ENCODE data around the gene TENM4.
"Not testable (repeated sequence)": the region's sequence is repeated elsewhere in the genome, so short reads cannot be mapped to it uniquely, and the experiment has no call there.

The TENM4 gene

DNA sequence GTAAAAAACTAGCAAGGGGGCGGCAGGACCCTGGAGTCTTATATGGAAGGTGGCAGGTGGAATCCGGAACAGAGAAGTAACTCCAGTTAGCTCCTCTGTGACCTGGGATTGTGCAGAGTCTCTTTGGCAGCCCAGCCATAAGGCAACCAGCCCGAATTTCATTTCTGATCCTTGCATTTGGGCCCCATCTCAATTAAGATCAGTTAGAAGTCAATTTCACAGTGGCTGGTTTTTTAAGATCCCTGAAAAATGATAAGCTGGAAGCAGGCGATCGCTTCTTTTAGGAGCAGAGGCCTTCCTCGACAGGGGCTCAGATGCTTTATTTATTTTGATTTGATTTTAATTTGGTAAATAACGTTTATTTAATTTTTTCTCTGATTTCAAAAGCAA is 199.0 kb downstream of the TENM4 start:
- DNase-seq, result no peak

DNA sequence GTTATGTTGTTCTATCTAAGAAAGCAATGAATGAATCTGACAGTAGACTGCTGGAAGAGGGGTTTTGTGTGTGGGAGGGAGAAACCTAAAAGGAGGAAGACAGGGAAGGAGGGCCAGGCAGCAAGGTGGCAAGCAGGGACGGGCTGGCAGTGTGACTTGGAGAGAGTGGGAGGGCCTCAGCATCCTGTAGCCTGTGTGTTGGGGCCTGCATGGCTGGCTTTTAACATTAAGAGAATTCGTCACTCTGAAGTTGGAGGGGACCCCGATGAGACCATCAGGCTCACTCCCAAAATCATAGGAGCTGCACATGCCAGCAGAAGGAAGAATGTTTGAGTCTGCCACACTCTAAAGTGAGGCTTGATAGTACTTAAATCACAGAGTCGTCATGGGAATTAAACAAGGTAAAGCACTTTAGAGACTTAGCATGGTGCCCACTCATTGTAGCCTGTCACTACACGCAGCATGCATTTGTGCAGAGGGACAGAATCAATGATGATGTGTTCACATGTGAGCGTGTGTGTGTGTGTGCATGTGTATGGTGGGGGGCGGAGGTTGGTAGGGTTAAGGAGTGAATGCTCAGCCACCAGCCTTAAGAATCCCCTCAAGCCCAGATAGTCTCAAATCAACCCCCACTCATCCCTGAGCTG is 199.5 kb downstream of the TENM4 start:
- DNase-seq, result no peak

DNA sequence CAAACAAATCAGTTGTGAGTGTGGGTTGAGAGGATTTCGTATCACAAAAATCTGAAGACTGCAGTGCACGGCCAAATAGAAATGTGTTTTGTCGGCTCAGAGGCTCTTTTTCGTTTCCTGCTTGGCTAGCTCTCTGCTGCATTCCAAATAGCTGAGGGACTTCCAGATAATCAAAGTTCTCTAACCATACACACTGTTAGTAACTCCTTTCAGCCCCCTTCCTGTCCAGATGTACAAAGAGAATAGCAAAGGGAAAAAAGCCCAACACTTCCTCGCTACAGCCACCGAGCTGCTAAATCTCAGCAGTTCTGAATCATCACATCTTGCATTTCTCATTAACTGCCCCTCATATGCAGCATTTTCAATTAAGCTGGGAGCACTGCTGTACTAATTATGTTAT is 203.1 kb downstream of the TENM4 start:
- DNase-seq, result no peak

DNA sequence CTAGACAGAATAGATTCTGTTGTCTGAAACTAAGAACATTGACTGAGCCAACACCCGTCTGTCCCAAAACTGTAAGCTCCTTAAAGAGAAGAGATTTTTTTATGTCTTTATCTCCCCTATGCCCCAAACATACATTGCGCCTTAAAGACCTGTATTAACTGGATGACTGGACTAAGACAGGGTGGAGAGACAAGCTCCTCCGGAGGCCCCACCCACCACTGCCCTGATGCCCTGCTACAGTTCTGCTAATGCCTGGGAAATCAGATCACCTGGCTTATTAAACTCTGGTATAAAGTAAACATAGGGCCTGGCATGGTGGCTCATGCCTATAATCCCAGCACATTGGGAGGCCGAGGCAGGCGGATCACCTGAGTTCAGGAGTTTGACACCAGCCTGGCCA is 203.7 kb downstream of the TENM4 start:
- no peak for DNase-seq

DNA sequence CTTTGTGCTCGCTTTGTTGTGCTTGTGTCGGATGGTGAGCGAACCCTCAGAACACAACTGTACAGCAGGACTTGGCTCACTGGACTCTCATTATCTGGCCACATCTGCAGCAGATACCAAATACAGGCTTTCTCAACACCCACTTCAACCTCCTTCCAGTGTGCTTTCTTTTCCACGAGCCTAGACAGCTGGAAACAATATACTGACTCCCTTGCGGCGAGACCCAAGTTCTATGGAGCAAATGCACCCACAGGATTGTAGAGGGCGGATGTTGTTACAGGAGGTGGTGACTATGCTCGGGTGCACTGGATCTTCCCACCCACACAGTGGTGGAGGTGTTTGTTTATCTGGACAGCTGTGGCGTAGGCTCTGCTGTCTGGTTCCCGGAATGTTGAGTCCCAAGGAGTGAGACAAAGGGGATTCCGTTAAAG is 204.3 kb downstream of the TENM4 start:
- DNase-seq, result no peak

DNA sequence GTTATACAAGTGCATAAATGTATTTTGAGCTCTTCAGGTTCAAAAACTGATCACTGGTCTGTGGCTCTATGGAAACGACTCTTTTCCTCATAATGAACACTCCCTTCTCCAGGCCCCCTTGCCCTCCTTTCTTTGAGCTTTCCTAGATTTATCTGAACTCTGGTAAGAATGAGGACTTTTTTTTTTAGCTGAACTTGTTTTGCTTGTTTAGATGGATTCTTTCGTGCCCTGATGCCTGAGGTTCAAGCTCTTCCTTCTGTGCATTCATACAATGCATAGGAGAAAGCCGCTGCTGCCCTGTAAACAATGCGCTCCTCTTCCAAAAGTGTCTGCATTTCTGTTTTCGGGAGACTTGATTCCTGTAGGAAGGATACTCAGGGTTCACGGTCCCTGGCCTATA is 205.1 kb downstream of the TENM4 start:
- DNase-seq, result no peak

DNA sequence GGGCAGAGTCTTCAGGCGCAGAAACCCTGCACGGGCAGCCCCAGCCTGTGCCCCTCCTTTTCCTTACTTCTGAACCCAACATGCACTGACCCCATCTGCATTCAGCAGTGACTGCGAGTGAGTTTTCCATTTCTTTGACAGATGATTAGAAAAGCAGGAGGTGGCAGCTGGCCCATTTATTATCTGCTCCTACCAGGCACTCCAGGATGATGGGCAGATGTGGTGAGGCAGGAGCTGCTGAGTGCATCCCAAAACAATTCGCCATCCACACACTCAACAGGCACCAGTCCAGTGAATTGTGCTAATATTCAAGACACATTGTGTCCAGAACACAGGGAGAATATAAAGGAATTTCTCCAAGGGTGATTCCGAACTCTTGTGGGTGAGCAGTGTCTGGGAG is 208.5 kb downstream of the TENM4 start:
- DNase-seq, result peak; percentile 69

DNA sequence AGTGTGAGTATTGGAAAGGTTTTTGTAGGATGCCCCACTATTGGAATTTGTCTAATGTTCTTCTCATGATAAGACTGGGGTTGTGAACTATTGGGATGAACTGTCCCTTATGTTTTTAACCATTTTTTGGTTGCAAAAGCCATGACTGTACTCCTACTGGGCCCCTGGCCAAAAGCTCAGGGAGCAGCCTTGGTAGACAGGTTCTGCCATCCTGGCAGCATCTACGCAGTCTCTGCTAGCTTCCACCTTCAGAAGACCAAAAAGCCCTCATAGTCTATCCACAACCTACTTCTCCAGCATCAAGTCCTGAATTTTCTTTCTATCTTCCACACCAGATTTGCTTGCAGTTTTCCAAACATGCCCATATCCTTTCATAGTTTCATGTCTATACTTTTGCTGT is 211.8 kb downstream of the TENM4 start:
- no peak for DNase-seq

DNA sequence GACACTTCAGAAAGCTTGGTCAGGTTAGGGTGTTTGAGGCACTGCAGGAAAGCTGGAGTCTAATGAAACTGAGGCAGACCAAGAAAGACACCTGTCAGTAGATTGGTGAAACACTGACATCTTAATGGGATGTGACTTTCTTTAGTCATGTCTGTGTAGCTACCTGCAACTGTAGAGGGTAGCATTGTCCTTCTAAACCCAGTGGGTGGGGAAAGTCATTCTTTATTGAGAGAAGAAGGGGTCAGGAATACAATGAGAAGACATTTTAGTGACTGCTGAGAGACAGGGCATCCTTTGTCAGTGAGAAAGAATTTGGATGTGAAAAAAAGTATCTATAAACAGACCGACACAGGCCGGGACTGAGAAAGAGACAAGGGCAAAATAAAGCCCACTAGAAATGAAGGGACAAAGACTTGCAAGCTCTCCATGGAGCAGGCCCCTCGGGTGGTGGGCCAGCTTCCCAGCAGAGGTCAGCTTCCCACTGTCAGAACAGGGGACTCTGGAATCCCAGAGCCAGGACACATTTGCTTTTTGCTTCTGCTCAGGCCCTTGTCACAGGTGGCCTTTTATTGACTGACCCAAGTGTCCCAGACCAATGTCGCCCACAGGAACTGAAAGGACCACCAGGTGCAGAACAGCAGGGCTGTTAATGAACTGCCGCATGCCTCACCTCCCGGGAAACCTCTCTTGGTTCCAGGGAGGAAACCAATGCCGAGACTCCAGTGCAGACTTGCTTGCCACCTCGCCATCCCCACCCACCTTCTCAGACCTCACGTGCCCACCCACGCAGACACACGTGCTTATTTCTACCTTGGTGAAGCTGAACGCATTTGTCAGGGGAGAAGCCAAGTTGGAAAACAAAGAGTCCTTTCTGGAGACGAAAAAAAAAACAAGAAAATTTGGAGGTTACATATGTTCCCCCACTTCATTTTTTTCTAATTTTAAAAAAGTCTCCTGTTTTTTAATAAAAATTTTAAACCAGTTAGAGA is 212.8 kb downstream of the TENM4 start:
- no peak for DNase-seq

DNA sequence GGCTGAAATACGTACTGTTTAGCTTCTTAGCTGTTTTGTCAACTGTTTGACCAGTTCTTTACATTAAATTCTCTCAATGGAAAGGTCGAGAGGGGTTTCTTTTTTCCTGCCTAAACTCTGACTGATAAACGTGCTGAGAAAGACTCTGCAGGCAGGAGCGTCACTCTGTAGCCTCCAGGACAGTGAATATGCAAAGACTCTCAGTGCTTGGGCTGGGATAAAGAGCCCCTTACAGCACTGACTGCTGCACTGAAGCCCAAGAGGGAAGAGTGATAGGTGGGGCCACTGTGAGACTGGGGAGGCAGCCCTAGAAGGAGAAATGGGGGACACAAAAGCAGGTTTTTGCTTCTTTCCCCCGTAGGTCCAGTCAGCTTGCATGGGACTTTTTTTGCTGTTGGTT is 213.5 kb downstream of the TENM4 start:
- DNase-seq, result no peak

DNA sequence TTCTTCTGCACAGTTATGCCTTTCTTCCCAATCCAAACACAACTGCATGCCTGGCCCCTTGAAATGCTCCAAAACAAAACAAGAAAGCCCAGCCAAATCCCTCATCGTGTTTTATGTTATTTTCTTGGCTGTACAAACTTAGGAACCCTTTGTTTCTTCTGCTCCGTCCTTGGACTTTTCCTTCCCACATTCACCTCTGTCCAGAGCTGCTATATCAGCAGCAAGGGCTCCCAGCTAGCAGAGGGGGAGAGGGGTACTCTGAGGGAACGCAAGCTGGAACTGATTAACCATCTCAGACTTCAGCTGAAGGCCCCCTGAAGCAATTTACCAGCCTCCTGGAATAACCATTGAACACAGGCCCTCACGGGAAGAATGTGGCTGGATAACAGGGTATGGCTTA is 214.7 kb downstream of the TENM4 start:
- no peak for DNase-seq

DNA sequence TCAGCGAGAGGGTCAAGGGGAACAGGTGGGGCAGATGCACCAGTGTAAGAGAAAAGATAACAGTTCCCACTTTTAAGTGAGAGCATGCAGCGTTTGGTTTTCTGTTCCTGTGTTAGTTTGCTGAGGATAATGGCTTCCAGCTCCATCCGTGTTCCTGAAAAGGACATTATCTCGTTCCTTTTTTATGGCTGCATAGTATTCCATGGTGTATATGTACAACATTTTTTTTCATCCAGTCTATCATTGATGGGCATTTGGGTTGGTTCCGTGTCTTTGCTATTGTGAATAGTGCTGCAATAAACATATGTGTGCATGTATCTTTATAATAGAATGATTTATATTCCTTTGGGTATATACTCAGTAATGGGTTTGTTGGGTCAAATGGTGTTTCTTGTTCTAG is 218.7 kb downstream of the TENM4 start:
- DNase-seq, result not testable (repeated sequence)

DNA sequence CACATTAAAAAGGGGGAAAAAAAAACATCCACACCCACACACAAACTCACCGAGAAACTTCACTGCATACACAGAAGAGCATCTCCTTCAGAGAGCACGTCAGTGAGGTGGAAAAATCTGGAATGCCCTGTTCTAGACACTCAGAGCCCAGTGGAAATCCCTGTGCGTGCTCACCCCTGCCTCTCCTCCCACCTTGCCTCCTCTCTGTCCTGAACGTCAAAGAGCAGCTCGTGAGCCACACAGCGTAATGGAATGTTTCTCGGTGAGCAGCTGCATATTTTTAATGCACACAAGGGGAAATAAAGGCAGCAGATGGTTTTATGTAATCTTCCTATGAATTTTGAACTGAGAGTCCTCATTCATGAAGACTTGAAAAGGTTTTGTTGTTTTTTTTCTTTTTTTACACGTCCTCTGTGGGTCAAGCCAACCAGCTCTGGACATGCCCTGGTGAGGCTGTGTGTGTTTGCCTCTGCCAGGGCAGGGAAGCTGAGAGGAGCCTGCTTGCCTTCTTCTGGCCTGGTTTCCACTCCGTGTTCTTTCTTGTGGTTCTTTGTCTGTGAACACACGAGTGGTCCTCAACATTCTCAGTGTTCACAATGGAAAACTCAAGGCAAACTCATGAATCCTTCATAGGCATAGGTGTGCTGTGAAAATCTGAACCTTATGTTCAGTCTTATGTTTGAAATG is 219.2 kb downstream of the TENM4 start:
- DNase-seq, result no peak

DNA sequence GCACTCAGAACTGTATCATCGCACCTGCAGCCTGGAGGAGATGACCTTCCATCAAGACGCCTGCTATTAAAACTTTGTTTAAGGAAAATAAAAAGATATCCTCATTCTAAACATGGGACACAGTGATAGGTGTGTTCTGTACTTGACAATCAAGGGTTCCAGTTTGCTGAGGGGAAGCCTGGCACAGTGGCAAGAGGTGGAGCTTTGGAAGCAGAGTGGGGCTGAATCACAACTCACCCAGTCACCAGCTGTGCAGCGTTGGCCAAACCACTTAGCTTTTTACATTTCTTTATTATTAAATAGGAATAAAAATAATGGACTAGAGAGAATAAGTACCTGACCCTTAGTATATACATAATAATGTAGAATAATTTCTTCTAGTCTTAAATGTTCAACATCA is 220.7 kb downstream of the TENM4 start:
- no peak for DNase-seq

DNA sequence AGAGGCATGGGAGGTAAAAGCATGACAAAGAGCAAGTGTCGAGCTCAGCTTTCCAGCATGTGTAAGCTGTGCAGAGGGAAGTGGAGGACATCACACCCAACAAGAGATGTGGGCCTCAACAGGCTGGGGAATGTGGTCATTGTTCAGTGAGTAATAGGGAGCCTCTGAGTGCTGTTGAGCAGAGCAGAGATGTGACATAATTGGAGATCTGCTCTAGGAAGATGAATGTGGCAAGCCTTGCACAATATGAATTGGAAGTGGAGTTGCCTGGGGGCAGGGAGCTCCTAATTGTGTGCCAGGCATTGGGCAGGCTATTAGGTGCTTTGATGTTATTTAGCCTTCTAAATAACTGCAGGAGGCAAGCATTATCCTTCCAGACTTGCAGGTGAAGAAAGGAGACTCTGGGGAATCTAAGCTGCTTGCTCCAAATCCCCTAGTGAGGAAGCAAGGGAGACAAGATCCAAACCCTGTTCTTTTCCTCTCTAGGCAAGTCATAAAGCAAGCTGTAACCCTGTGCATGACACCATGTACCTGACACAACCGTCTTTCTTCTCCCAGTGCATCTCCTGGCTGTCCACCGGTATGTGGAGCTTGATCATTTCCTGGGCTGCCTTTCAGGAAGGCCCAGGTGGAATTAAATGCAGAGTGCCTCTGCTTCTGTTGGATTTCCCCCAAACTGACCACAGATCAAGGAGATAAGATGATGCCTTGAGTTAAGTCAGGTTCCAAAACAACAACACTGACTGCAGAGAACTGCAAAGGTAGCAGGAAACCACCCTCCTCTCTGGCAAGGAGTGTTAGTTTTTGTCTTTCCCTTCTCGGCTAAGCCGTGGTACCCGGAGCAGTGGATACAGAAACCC is 221.4 kb downstream of the TENM4 start:
- DNase-seq, result no peak

DNA sequence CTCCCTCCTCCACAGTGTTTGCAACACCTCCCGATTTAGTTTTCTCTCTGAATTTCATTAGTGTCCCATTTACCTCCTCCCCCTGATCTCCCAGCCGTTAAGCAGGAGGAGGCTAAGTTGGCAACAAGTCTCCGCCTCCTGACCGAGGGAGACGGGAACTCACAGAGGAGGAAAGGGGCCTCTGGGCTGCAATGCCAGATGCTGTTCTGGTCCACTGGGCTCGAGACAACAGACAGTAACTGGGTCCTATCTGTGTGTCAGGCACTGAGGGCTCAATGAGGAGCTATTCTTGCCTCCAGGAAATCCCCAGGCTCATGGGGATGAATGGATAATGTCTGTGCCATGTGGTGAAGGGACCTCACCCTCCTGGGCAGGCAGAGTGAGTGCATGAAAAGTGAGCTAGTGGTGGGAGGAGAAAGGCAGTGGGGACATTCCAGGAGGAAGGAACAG is 228.1 kb downstream of the TENM4 start:
- no peak for DNase-seq

DNA sequence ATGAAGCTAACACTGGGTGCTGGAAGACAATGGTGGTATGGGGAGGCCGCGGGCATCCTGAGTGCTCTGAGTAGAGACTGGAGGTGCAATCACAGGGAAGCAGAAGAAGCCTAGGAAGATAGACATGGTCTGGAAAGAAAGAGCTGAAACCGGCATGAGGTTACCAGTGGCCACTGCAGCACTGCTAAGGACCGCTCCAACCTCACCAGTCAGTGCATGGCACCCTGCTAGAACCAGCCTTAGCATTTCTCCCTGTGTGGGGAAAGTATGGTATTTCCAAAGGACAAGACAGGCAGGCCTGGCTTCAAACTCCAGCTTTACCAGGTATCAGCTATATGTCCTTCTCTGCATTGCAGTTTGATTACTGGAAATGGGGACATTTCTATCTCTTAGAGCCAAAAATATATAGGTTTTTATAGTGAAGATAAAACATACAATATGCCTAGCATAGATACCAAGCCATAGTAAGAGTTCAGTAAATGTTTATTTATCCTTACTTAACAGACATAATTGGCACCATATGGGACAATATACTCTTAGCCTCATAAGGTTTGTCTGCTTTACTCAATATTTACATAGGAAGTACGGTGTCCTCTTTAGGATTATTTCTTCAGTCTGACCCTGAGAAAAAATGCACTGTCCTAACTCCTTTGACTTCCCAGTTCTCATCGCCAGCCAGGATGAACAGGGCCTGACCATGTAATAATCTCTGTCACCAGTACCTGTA is 231.1 kb downstream of the TENM4 start:
- no peak for DNase-seq

DNA sequence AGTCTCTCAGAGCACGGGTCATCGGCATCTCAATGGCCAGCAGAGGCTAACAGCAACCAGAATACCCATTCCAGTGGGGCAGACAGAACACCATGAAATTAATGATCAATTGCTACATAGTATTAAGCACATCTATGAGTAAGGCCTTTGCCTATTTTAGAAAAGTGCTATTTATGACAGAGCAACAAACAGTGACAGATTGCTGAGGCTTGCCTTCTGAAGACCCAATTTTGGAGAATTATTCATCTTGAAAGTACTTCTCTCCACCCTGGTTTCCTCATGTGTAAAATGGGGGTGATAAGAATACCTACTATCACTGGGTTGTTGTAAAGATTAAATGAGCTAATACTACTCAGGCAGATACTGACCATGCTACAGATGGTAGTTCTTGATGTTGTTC is 232.7 kb downstream of the TENM4 start:
- DNase-seq, result no peak

DNA sequence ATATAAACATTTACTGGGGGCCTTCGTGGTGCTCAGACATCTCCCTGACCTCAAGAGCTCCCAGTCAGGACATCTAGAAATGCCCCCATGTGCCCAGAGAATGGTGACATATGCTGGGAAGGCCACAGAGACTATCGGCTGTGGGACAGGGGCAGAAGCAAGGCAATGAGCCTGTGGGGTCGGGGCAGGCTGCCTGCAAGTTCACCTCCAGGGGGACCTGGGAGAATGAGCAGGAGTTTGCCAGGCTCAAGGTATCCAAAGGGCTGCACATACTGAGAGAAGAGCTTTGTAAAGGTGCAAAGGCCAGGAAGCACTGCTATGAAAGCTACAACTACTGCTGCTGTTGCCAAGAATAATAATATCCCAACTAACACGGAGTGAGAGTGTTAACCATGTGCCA is 233.9 kb downstream of the TENM4 start:
- DNase-seq, result no peak

DNA sequence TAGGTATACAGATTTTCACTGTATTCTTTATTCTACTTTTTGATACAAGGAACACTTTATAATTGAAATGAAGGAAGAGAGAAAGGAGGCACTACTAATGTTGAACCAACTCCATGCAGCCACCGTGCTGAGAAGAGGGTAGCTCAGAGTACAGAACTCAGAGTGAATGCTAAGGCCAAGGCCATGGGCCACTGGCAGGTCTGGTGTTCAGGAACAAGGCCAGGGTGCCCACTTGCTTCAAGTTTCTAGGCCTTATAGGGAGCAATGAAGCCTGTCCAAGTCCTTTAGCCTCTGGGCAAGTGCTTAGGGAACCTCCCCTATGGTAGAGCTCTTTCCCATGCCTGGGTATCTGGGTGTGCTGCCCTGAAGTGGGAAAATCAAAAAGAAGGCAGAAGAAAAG is 235.0 kb downstream of the TENM4 start:
- no peak for DNase-seq

DNA sequence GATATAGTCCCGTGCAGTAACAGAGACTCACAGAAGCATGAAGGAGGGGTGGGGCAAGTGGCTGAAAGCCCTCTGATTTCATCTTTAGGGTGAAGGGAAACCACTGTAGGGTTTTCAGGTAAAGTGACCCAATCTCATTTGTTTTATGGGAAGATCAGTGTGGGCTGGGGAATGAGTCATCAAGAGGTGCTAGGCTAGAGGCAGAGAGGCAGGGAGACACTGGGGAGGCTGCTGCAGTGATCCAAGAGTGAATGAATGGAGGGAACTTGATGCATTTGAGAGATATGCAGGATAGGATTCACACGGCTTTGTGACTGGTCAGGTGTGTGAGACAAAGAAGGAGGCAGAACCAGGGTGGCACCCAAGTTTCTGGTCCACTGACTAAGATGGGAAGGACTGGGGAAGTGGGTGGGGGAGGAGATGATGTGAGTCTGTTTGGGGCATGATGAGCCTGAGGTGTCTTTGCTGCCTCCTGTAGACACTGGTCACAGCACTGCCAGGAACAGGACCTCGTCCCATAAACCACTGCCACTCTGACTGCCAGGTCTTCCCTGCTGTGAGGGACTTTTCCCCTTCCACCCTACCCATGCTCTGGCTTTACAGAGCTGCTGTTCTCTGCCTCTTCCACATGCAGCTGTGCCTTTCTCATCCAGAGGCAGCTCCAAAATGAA is 239.0 kb downstream of the TENM4 start:
- no peak for DNase-seq

All from NCI-H1694 (cell line).